GM13976 (cell line): ENCODE data around the gene MORC1.
A peak's percentile ranks its signal among the peaks of the same experiment; 100 is the strongest.

Source experiments
- DNase-seq: peaks from one replicate; pipeline ENCODE4 v3.0.0; 2012; ENCODE audit warnings: low spot score
- CTCF ChIP-seq: IDR thresholded peaks from 2 replicates; pipeline ENCODE4 v1.5.1; 2012; ENCODE audit warnings: borderline replicate concordance, mild to moderate bottlenecking; ENCODE audit not compliant: insufficient read depth; ENCODE audit errors: extremely low read depth, missing control alignments, control extremely low read depth
- in situ Hi-C: fragments of 300-500 bp; cut with MboI; formaldehyde crosslinking; loops from one replicate; pipeline ENCODE4 v1.12.0; 2022; ENCODE audit warnings: low sequenced_read_pairs, mixed read lengths, inconsistent platforms; ENCODE audit not compliant: unreplicated experiment

Gene MORC1

DNA sequence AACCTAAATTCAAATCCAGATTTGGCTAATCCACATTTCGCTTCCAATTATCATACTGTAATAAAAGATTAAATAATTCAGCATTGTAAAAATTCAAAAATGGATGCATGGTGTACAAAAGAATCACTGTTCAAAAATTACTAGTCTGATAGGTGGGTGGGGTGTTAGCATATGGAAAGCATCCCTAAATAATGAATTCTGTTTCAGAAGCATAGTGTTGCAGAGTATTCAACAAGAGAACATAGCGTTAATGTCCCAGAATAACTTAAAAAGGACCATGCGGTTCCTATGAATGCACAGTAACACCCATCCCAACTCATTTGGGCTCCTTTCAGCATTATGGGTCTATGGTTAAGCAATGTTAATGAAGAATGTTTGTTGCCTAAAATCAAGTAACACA, 51.1 kb downstream of the MORC1 start:
- TF ChIP-seq CTCF = no peak
- DNase-seq = no peak
- in situ Hi-C loops = loop anchor here (25.0 kb wide), 1 partner anchor 405 kb away; no protein-coding TSS in a partner anchor

GRCh38 chr3:109059264-109059663, 58.7 kb downstream of the MORC1 start:
- in situ Hi-C loops = loop anchor here (25.0 kb wide), 1 partner anchor 397 kb away; no protein-coding TSS in a partner anchor
- peak; percentile 26 for DNase-seq
- TF ChIP-seq CTCF = no peak

DNA sequence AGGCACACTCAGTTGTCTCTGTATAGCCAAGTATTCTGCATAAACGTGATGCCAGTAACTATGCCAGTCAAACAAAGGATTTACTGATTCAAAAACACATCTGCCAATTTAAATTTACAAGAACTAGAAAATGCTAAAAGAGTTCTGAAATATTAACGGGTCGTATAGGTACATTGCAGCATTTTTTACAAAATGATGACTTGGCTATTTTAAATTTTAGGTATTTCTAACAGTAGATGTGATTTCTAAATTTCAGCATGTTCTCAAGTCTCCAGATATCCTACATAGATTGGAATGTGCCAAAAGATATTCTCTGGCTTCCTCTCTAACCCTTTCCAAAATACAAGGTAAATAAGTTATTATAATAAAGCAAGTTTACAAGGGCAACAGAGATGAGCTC, 60.3 kb downstream of the MORC1 start:
- in situ Hi-C loops = loop anchor here (25.0 kb wide), 1 partner anchor 395 kb away; no protein-coding TSS in a partner anchor
- no peak for DNase-seq
- TF ChIP-seq CTCF = no peak

GRCh38 chr3:109057056-109057455, 60.9 kb downstream of the MORC1 start:
- no peak for TF ChIP-seq CTCF
- no peak for DNase-seq
- in situ Hi-C loops = loop anchor here (25.0 kb wide), 1 partner anchor 395 kb away; no protein-coding TSS in a partner anchor

GRCh38 chr3:109050591-109051167, 67.3 kb downstream of the MORC1 start:
- peak; percentile 31 for TF ChIP-seq CTCF
- in situ Hi-C loops = loop anchor here (25.0 kb wide), 1 partner anchor 388 kb away; no protein-coding TSS in a partner anchor
- peak; percentile 32 for DNase-seq

- in situ Hi-C loops = no loop called here
- no peak for DNase-seq
- no peak for TF ChIP-seq CTCF
These were observed 70.6 kb downstream of the MORC1 start for GRCh38 chr3:109047366-109047765.
